ENCODE measurements around the gene OPCML. TPM values are rescaled to one million over a fixed set of nuclear protein-coding genes. Genes with fewer than 3 reads are reported as not detected.

Gene OPCML
- total and polyA plus RNA-seq, 2 donors (not counting 1 experiment from before 2014, with no cell fraction given), result not detected

- intact Hi-C loops (cut with micrococcal nuclease), result no loop called here
- no peaks in the 10 kb centered on the region for H3K36me3 ChIP-seq (replicated peaks in 1 of 2; ENCODE audit: control extremely low read depth in 1 of 2, control insufficient read depth in 1 of 2, extremely low read depth in 1 of 2, insufficient read depth in 2 of 2, low read length in 1 of 2)
- H3K4me2 ChIP-seq (replicated peaks; ENCODE audit: low read depth, low read length, poor library complexity, severe bottlenecking), result no peak overlapping the region
- H3K79me2 ChIP-seq (ENCODE audit: control insufficient read depth, insufficient read depth, low read length), result no peaks in the 10 kb centered on the region
- peaks cover 0 to 12% (median 0%) of the 10 kb centered on the region in 3 donors for H3K9me3 ChIP-seq (ENCODE audit: control extremely low read depth in 1 of 3, control insufficient read depth in 2 of 3, insufficient read depth in 1 of 3, low read length in 2 of 3)
- H3K4me3 Mint-ChIP-seq, result no peak overlapping the region
- WGBS (ENCODE audit: insufficient coverage), result 92% methylated on average over 16 of the region's 17 CpGs
- no peak overlapping the region for H3K27ac Mint-ChIP-seq
- H3K27ac ChIP-seq (ENCODE audit: low read length in 2 of 2), result no peak overlapping the region
- no peak overlapping the region for H3K4me3 ChIP-seq (ENCODE audit: control extremely low read depth in 1 of 5, extremely low read depth in 1 of 5, insufficient read depth in 1 of 5, low read depth in 2 of 5, low read length in 4 of 5)
- H3K4me1 Mint-ChIP-seq, result no peaks in the 10 kb centered on the region
- no peak for TF ChIP-seq EZH2 (IDR thresholded peaks at IDR 0.05; ENCODE audit: borderline replicate concordance, insufficient read depth, low read depth, low read length, poor library complexity, severe bottlenecking)
- no peak for TF ChIP-seq CTCF (IDR thresholded peaks at IDR 0.05)
- no peaks in the 10 kb centered on the region for H4K20me1 ChIP-seq (ENCODE audit: control insufficient read depth, insufficient read depth, low read length, poor library complexity, severe bottlenecking)
- H3K9ac ChIP-seq (ENCODE audit: low read length), result no peak overlapping the region
- H3K9me3 Mint-ChIP-seq (ENCODE audit: insufficient read depth), result peaks cover 3% of the 10 kb centered on the region
- no peaks in the 10 kb centered on the region for H3K27me3 ChIP-seq (replicated peaks in 1 of 4; ENCODE audit: control extremely low read depth in 1 of 4, control insufficient read depth in 3 of 4, insufficient read depth in 4 of 4, low read length in 3 of 4)
- DNase-seq, result no peak
- CTCF ChIA-PET, result no interaction called here
- H3K27me3 Mint-ChIP-seq, result no peaks in the 10 kb centered on the region
- POLR2A ChIA-PET, result no interaction called here
- ATAC-seq (ENCODE audit: low read depth), result no peak
- no peaks in the 10 kb centered on the region for H3K4me1 ChIP-seq (ENCODE audit: control insufficient read depth in 2 of 2, insufficient read depth in 2 of 2, low read length in 2 of 2)
- no peak overlapping the region for H2AFZ ChIP-seq (ENCODE audit: insufficient read depth, low read depth, low read length, poor library complexity, severe bottlenecking)
These were observed 512.5 kb downstream of the OPCML start for GRCh38 chr11:133019545-133020371.

GRCh38 chr11:133015457-133015856, 516.8 kb downstream of the OPCML start:
- DNase-seq, result no peak
- intact Hi-C loops (cut with micrococcal nuclease), result no loop called here
- WGBS (ENCODE audit: insufficient coverage), result 76% methylated on average over 1 of the region's 1 CpG
- H3K4me2 ChIP-seq (replicated peaks; ENCODE audit: low read depth, low read length, poor library complexity, severe bottlenecking), result no peak overlapping the region
- H3K9ac ChIP-seq (ENCODE audit: low read length), result no peak overlapping the region
- H3K36me3 ChIP-seq (replicated peaks in 1 of 2; ENCODE audit: control extremely low read depth in 1 of 2, control insufficient read depth in 1 of 2, extremely low read depth in 1 of 2, insufficient read depth in 2 of 2, low read length in 1 of 2), result no peaks in the 10 kb centered on the region
- H3K79me2 ChIP-seq (ENCODE audit: control insufficient read depth, insufficient read depth, low read length), result no peaks in the 10 kb centered on the region
- H3K27ac ChIP-seq (ENCODE audit: low read length in 2 of 2), result no peak overlapping the region
- H3K4me1 Mint-ChIP-seq, result no peaks in the 10 kb centered on the region
- no peaks in the 10 kb centered on the region for H4K20me1 ChIP-seq (ENCODE audit: control insufficient read depth, insufficient read depth, low read length, poor library complexity, severe bottlenecking)
- no peak overlapping the region for H2AFZ ChIP-seq (ENCODE audit: insufficient read depth, low read depth, low read length, poor library complexity, severe bottlenecking)
- no peaks in the 10 kb centered on the region for H3K4me1 ChIP-seq (ENCODE audit: control insufficient read depth in 2 of 2, insufficient read depth in 2 of 2, low read length in 2 of 2)
- ChIA-PET POLR2A (no interaction called here), CTCF (no interaction called here)
- H3K27ac Mint-ChIP-seq, result no peak overlapping the region
- TF ChIP-seq CTCF (IDR thresholded peaks at IDR 0.05) (no peak), EZH2 (IDR thresholded peaks at IDR 0.05; ENCODE audit: borderline replicate concordance, insufficient read depth, low read depth, low read length, poor library complexity, severe bottlenecking) (no peak)
- H3K27me3 ChIP-seq (replicated peaks in 1 of 4; ENCODE audit: control extremely low read depth in 1 of 4, control insufficient read depth in 3 of 4, insufficient read depth in 4 of 4, low read length in 3 of 4), result no peaks in the 10 kb centered on the region
- H3K9me3 ChIP-seq (ENCODE audit: control extremely low read depth in 1 of 3, control insufficient read depth in 2 of 3, insufficient read depth in 1 of 3, low read length in 2 of 3), result peaks cover 0 to 10% (median 0%) of the 10 kb centered on the region in 3 donors
- peaks cover 2% of the 10 kb centered on the region for H3K9me3 Mint-ChIP-seq (ENCODE audit: insufficient read depth)
- H3K27me3 Mint-ChIP-seq, result no peaks in the 10 kb centered on the region
- H3K4me3 Mint-ChIP-seq, result no peak overlapping the region
- ATAC-seq (ENCODE audit: low read depth), result no peak
- no peak overlapping the region for H3K4me3 ChIP-seq (ENCODE audit: control extremely low read depth in 1 of 5, extremely low read depth in 1 of 5, insufficient read depth in 1 of 5, low read depth in 2 of 5, low read length in 4 of 5)
